PFSK-1 (cell line): ENCODE results near the gene SHISAL1.

ENCODE experiments used
- FOXP2 ChIP-seq: optimal IDR thresholded peaks from 2 replicates; pipeline ENCODE3; 2011; ENCODE audit warnings: borderline replicate concordance, control low read depth, inconsistent platforms; ENCODE audit not compliant: insufficient read depth; ENCODE audit errors: extremely low read length, extremely low read depth
- POLR2AphosphoS5 ChIP-seq: IDR thresholded peaks from 2 replicates; pipeline ENCODE4 v1.6.1; 2012; ENCODE audit warnings: low read depth, mild to moderate bottlenecking, control low read depth, low read length, moderate library complexity
- SIN3A ChIP-seq: IDR thresholded peaks from 2 replicates; pipeline ENCODE4 v1.6.1; 2012; ENCODE audit warnings: mild to moderate bottlenecking, low read length, moderate library complexity, borderline replicate concordance; ENCODE audit not compliant: insufficient read depth
- TAF1 ChIP-seq: IDR thresholded peaks from 2 replicates; pipeline ENCODE4 v1.6.1; 2012; ENCODE audit warnings: low read length, control low read depth, borderline replicate concordance; ENCODE audit not compliant: insufficient read depth
- TF ChIP-seq, protein P1 (sequence below), 2 experiments: IDR thresholded peaks; 2 replicates each; pipeline versions ENCODE4 v1.6.1 to v1.8.0; 2011 to 2012; ENCODE audit warnings: low read depth in 2 of 2, low read length in 2 of 2, control low read depth in 1 of 2, inconsistent platforms in 1 of 2, mild to moderate bottlenecking in 1 of 2, moderate library complexity in 1 of 2; ENCODE audit not compliant: insufficient read depth in 1 of 2

Gene SHISAL1

DNA sequence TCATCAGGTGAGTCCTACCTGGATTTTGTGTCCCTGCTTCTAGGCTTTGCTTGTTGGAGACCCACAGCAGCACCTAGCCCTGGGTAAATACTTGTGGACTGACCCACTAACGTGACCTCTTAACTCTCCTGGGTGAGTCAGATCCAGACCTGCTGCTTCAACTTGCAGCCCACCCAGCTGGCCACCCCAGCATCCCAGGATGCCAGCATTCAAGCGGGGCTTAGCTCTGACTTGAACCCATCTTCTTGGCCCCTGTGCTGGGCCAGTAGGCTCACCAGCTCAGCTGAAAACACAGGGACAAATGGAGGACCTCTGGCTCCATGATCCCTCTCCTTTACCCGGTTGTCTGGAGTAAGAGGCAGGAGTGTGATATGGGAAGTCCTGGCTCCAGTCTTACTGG lies 98.6 kb downstream of the SHISAL1 start:
- TF ChIP-seq SIN3A, result no peak
- TF ChIP-seq, protein P1, sequence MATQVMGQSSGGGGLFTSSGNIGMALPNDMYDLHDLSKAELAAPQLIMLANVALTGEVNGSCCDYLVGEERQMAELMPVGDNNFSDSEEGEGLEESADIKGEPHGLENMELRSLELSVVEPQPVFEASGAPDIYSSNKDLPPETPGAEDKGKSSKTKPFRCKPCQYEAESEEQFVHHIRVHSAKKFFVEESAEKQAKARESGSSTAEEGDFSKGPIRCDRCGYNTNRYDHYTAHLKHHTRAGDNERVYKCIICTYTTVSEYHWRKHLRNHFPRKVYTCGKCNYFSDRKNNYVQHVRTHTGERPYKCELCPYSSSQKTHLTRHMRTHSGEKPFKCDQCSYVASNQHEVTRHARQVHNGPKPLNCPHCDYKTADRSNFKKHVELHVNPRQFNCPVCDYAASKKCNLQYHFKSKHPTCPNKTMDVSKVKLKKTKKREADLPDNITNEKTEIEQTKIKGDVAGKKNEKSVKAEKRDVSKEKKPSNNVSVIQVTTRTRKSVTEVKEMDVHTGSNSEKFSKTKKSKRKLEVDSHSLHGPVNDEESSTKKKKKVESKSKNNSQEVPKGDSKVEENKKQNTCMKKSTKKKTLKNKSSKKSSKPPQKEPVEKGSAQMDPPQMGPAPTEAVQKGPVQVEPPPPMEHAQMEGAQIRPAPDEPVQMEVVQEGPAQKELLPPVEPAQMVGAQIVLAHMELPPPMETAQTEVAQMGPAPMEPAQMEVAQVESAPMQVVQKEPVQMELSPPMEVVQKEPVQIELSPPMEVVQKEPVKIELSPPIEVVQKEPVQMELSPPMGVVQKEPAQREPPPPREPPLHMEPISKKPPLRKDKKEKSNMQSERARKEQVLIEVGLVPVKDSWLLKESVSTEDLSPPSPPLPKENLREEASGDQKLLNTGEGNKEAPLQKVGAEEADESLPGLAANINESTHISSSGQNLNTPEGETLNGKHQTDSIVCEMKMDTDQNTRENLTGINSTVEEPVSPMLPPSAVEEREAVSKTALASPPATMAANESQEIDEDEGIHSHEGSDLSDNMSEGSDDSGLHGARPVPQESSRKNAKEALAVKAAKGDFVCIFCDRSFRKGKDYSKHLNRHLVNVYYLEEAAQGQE (IDR thresholded peaks at IDR 0.05; ENCODE audit: insufficient read depth in 1 of 2, low read depth in 2 of 2, low read length in 2 of 2), result no peak

DNA sequence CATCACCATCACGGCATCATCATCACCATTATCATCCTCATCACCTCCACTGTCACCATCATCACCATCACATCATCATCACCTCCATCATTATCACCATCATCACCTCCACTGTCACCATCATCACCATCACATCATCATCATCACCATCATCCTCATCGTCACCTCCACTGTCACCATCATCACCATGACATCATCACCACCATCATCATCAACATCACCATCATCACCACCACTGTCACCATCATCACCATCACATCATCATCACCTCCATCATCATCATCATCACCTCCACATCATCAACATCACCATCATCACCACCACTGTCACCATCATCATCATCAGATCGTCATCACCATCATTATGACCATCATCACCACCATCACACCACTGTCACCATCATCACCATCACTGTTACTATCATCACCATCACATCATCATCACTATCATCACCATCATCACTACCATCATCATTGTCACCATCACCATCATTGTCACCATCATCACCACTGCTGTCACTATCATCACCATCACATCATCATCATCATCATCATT lies 99.2 kb downstream of the SHISAL1 start:
- TF ChIP-seq, protein P1 (IDR thresholded peaks at IDR 0.05; ENCODE audit: insufficient read depth in 1 of 2, low read depth in 2 of 2, low read length in 2 of 2), result no peak
- TF ChIP-seq POLR2AphosphoS5 (no peak), SIN3A (no peak), FOXP2 (no peak), TAF1 (no peak)

DNA sequence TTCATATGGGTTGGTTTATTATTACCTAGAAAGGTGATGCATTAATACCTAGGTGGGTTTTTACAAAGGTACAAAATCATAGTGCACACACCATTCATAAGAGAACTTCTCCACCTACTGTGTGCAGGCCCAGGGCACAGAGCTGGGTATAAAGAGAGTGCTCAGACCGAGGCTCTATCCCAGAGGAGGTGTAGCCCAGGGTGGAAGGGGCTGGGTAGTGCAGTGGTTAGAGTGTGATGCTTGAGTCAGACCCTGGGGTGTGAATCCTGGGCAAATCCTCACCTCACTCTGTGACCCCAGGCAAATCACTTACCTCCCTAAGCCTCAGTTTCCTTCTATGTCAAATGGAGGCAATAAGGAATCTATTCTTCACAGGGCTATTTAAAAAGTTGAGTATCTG lies 99.8 kb downstream of the SHISAL1 start:
- TF ChIP-seq, protein P1 (IDR thresholded peaks at IDR 0.05; ENCODE audit: insufficient read depth in 1 of 2, low read depth in 2 of 2, low read length in 2 of 2), result no peak
- TF ChIP-seq FOXP2, result no peak
- TF ChIP-seq POLR2AphosphoS5, result no peak
- no peak for TF ChIP-seq TAF1
- TF ChIP-seq SIN3A, result no peak

DNA sequence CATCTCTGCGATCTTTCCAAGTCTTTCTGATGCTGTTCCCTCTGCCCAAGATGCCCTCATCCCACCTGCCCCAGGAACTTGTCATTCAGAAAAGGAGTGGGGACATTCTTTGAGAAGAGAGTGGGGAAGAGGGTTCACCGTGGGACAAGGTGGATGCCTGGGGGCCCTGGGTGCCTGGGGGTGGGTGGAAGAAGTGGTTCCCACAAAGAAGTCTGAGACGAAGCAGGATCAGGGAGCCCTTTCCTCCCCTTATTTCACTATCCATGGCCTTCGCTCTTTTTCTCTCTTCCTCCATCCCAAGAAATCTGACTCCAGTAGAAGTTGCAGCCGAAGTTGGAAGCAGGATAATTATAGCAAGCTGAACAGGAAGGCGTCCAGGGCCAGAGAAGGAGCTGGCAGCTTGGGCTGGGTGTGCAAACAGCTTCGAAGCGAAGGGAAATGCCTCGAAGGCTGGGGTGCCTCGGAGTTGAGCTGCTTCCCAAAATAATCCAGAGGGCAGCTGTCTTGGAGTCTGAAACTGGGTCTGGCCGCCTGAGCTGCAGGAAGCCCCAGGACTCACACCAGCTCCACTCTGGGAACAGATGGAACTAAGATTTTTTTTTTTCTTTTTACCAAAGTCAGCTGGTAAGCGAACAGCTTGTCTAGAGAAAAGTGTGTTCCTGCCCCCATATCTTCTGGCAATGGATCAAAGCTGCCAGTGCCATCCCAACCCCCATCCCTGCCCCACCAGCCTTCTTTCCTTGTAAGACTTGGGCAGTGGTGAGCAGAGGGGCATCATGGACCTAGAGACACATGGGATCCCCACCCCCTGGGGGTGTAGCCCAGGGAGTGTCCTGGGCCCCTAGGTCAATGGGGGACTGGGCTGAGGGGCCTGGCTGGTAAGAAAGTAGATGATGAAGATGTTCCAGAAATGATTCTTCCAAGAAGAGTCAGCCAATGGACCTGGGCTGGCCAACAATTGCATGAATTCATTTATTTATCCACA lies 100.5 kb downstream of the SHISAL1 start:
- no peak for TF ChIP-seq POLR2AphosphoS5
- TF ChIP-seq SIN3A, result no peak
- TF ChIP-seq, protein P1 (IDR thresholded peaks at IDR 0.05; ENCODE audit: insufficient read depth in 1 of 2, low read depth in 2 of 2, low read length in 2 of 2), result no peak
- no peak for TF ChIP-seq FOXP2
- TF ChIP-seq TAF1, result no peak
